ES-I3 (cell line): Measurements from ENCODE around the gene FLNB.

Source experiments
- H3K36me3 ChIP-seq: 2 replicates; pipeline ENCODE4 v1.6.1; 2013; ENCODE audit warnings: mild to moderate bottlenecking, low read length, control low read depth, moderate library complexity; ENCODE audit not compliant: insufficient read depth
- H3K4me1 ChIP-seq: 2 replicates; pipeline ENCODE4 v1.6.1; 2013; ENCODE audit warnings: mild to moderate bottlenecking, control low read depth, low read length; ENCODE audit not compliant: insufficient read depth
- H3K9ac ChIP-seq: 2 replicates; pipeline ENCODE4 v1.6.1; 2013; ENCODE audit warnings: low read depth, mild to moderate bottlenecking, low read length, moderate library complexity
- H3K9me3 ChIP-seq: 2 replicates; pipeline ENCODE4 v1.6.1; 2013; ENCODE audit warnings: mild to moderate bottlenecking, low read length, moderate library complexity; ENCODE audit not compliant: control insufficient read depth, insufficient read depth

FLNB gene

DNA sequence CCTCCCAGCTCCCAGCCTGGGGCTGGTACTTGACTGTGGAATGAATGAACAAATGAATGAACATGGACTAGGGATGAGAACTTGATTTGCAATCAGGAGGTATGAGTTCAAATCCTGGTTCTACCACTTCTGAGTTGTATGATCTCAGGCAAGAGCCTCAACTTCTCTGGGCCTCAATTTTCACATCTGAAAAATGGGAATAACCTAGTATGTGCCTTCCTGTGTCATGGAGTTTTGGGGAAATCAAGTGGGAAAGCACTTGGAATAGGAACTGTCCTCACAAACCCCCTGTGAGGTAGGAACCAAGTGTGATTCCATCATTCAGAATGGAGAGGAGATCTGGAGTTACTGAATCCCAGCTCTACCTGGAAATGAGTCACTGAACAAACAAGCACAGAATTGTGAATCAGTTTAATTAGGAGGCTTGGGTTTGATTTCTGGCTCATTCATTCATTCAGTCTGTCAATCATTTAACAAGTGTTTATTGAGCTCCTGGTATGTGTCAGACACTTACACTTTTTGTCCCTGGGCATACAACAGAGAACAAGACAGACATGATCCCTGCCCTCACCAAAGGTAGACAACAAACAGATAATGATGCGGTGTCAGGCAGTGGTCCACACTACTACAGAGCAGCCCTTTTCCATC lies 172.8 kb downstream of the FLNB start:
- Histone ChIP-seq H3K9me3 (no peaks in the 10 kb centered on the region), H3K4me1 (no peaks in the 10 kb centered on the region; the same call in 1 of the 2 replicates)

DNA sequence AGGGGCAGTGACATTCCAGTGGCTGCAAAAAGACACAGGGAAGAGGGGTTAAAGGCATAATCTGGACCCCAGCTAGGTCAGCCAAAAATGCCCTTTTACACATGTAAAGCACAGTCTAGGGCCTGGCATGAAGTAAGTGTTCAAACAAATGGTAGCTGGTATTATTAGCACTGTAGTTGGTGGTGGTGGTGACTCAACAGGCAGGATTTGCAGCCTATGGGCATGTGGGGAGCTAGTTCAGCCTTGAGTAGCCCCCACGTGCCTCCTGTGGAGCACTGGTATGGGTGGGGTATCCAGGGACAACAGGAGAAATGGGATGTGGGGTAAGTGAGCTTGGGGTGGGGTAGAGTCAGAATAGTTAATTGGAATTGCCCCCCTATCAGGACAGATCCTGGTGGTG lies 175.0 kb downstream of the FLNB start:
- H3K9me3 ChIP-seq = no peaks in the 10 kb centered on the region
- H3K9ac ChIP-seq = no peak overlapping the region
- H3K4me1 ChIP-seq = no peaks in the 10 kb centered on the region
- no peaks in the 10 kb centered on the region; the same call in 1 of the 2 replicates for H3K36me3 ChIP-seq

More for the DNA sequence above, 172.8 kb downstream of the FLNB start:
- Histone ChIP-seq H3K36me3 (no peaks in the 10 kb centered on the region; the same call in 1 of the 2 replicates), H3K9ac (no peak overlapping the region)

DNA sequence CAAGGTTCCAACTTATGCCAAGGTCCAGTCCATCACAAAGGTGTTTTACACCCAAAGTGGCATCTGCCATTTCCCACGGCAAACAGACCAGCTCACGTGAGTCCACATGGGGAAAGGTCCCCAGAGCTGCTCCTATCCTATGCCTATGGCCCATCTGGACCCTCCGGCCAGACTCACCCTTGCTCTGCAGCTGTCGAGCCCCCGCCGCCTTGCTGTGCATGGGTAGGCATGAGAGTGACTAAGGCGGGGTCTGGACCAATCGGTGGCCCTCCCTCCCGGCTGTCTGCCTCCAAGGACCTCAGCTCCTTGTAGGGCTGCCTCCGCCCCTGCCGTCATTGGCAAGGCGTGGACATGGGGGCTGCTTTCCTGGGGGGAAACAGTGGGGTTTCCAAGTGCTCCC lies 175.7 kb downstream of the FLNB start:
- H3K36me3 ChIP-seq = no peaks in the 10 kb centered on the region; the same call in 1 of the 2 replicates

DNA sequence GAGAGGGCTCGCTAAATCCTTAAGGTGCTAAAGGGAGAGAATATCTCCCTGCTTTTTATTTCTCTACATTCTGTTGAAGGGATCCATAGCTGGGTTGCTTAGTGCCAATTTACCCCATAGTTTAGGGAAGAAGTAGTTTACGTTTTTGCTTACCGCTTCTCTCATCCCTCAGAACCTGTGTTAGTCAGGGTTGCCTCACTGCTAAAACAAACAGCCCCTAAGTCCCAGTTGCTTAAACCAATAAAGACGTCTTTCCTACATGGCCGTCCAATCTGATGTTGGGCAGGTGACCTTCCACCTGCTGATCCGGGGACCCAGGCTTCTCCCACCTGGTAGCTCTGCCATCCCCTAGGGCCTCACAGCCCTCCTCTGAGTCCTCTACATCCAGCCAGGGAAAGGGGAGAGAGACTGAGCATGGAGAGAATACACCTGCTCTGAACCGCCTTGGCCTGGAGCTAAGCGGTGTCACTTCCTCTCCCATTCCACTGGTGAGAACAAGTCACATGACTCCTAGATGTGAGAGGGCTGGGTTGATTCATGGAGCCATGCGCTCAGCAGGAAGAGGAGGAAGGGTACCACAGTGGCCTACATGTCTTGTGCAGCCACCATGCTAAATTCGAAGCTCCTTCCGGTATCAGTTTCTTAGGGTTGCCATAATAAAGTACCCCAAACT lies 176.2 kb downstream of the FLNB start:
- Histone ChIP-seq H3K9ac (no peak overlapping the region), H3K4me1 (peaks cover 11% of the 10 kb centered on the region), H3K9me3 (no peaks in the 10 kb centered on the region), H3K36me3 (no peaks in the 10 kb centered on the region; the same call in 1 of the 2 replicates)

More for the DNA sequence above, 175.7 kb downstream of the FLNB start:
- Histone ChIP-seq H3K9me3 (no peaks in the 10 kb centered on the region), H3K4me1 (peaks cover 6% of the 10 kb centered on the region; the same call in 1 of the 2 replicates), H3K9ac (no peak overlapping the region)

DNA sequence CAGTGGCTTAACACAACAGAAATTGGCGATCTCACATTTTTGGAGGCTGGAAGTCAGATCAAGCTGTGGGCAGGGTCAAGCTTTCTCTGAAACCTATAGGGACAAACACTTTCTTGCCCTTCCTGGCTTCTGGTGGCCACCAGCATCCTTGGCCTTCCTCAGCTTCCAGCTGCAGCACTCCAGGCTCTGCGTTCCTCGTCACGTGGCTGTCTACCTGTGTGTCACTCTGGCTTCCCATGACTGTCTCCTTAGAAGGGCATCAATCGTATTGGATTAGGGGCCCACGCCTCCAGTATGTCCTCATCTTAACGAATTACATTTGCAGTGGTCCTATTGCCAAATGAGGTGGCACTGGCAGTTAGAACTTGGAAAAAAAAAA lies 176.7 kb downstream of the FLNB start:
- Histone ChIP-seq H3K9ac (no peak overlapping the region), H3K9me3 (no peaks in the 10 kb centered on the region), H3K36me3 (no peaks in the 10 kb centered on the region; the same call in 1 of the 2 replicates), H3K4me1 (peaks cover 12% of the 10 kb centered on the region)

DNA sequence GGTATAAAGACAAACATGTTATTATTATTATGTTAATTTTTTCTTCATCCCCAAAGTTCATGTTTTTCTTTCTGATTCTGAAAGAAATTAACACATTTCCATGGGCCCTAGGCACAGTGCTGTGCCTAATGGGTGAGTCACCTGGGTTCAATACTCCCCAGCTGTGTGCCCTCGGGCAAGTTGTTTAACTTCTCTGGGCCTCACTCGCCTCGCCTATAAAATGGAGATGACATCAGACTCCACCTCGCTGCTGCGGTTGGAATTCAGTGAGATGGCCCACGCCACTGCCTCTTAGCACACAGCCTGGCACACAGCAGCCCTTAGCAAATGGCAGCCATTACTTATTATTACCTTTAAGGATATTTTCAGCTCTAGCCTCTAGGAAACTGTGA lies 179.9 kb downstream of the FLNB start:
- peaks cover 15% of the 10 kb centered on the region for H3K4me1 ChIP-seq
- H3K9ac ChIP-seq = no peak overlapping the region
- H3K9me3 ChIP-seq = no peaks in the 10 kb centered on the region
- H3K36me3 ChIP-seq = no peaks in the 10 kb centered on the region; the same call in 1 of the 2 replicates

DNA sequence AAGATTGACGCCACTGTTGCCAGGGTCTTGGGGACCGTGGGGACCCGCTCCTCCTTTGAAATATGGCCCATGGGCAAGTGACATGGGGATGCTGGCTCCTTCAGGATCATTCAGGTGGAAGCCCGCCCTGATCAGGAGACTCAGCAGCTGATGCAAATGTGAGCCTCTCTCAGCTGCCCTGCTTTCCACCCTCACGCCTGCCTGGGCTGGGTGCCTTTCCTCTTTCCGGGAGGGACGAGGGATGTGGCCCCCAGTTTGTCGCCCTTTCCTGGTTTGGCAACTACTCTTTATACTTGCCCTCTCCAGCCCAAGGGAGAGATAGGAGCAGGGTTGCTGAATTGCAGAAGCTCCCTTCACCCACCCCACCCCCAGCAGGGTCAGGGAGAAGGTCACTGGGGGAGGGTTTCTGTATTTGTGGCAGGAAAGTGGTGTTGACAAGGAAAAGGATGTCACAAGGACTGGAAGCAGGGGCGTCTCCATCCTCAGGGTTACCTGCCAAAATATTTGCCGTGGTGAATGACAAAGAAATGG lies 180.8 kb downstream of the FLNB start:
- H3K4me1 ChIP-seq = peaks cover 15% of the 10 kb centered on the region
- H3K36me3 ChIP-seq = no peaks in the 10 kb centered on the region
- no peak overlapping the region for H3K9ac ChIP-seq
- no peaks in the 10 kb centered on the region for H3K9me3 ChIP-seq

DNA sequence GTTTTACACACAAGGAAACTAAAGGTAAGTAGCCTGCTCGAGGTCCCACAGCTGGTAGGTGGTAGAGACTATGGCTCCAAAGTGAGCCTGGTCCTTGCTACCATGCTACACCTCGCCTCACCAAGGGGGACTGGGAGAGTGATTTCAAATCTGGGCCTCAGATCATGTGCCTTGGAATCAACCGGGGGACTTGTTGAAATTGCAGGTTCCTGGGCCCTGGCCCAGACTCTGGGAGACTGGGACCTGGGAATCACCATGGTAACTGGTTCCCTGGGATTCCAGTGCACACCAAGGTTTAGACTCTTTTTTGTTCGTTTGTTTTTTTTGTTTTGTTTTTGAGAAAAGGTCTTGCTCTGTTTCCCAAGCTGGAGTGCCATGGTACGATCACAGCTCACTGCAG lies 181.5 kb downstream of the FLNB start:
- peaks cover 15% of the 10 kb centered on the region for H3K4me1 ChIP-seq
- H3K9ac ChIP-seq = no peak overlapping the region
- H3K36me3 ChIP-seq = no peaks in the 10 kb centered on the region
- no peaks in the 10 kb centered on the region for H3K9me3 ChIP-seq

DNA sequence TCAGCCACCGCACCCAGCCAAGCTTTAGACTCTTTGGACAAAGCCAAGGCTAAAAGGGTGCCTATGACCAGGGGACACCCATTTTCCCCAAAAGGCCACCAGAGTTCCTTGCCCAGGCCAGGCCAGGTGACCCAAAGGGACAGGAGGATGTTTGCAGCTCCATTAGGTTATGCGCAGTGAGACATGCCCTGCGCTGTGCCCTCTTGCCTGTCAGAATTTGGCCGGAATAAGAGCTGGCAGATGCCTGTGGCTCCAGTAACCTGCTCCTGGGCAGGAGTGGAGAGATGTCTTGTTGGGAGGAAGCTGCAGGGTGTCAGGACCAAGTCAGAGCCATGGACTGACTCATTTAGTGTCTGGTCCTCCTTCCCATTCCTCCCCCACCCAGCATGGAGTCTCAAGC lies 182.1 kb downstream of the FLNB start:
- Histone ChIP-seq H3K9me3 (no peaks in the 10 kb centered on the region), H3K4me1 (peaks cover 15% of the 10 kb centered on the region), H3K36me3 (no peaks in the 10 kb centered on the region), H3K9ac (no peak overlapping the region)

DNA sequence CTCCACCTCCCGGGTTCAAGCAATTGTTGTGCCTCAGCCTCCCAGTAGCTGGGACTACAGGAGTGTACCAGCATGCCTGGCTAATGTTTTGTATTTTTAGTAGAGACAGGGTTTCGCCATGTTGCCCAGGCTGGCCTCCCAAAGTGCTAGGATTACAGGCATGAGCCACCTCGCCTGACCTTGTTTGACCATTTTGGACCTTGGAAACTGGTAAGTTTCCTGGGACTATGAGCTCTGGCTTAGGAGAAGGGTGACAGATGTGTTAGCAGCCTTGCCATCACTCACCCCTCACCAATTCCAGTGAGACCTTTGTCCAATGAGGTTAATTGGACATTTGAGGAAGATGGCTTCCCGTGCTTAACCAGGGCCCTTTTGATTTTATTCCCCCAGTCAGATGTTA lies 182.7 kb downstream of the FLNB start:
- H3K36me3 ChIP-seq = no peaks in the 10 kb centered on the region
- H3K4me1 ChIP-seq = peaks cover 15% of the 10 kb centered on the region
- no peak overlapping the region for H3K9ac ChIP-seq
- H3K9me3 ChIP-seq = no peaks in the 10 kb centered on the region

DNA sequence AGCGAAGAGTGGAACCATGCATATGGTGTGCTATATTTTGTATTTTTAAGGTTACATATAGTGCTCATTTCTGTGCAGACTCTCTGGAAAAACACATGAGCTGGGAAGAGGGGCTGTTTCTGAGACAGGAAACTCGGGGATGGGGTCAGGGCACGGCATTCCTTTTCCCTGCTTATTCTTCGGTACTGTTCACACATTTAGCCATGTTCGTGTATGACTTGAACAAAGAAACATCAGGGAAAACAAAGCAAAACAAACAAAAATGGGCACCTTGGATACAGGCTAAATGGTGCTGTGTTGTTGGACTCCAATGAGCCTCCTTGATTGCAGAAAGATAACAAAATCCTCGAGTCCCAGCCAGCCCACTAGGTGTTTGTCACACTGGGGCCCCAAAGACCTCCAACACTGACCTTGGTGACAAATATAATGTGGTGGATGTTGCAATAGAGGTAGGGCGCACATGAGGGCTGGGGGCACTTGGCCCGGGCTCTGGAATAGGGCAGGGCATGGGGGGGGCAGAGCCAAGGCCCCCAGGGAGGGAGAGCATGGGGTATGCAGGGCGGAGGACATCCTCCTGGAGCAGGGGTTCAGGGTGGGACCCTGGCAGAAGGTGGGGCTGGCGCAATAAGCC lies 183.3 kb downstream of the FLNB start:
- H3K9ac ChIP-seq = no peak overlapping the region
- H3K4me1 ChIP-seq = peaks cover 15% of the 10 kb centered on the region
- H3K36me3 ChIP-seq = no peaks in the 10 kb centered on the region
- no peaks in the 10 kb centered on the region for H3K9me3 ChIP-seq

DNA sequence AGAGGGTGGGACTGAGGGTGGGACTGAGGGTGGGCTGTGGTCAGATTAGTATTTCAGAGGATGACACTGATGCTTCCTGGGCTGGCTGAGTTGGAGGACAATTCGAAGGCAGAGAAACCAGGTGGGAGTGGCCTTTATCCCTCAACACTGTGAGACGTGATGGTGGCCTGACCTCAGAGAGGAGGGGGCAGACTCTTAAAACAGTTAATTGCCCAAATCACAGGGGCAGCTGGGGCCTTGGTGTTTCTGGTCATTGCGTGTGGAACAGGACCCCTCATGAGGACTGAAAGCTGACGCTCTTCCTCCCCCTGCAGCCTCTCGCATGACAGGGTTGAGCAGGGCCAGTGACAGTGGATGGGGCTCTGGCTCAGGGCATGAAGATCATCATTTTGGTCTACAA lies 183.8 kb downstream of the FLNB start:
- Histone ChIP-seq H3K9ac (no peak overlapping the region), H3K4me1 (peaks cover 15% of the 10 kb centered on the region), H3K9me3 (no peaks in the 10 kb centered on the region), H3K36me3 (no peaks in the 10 kb centered on the region)

DNA sequence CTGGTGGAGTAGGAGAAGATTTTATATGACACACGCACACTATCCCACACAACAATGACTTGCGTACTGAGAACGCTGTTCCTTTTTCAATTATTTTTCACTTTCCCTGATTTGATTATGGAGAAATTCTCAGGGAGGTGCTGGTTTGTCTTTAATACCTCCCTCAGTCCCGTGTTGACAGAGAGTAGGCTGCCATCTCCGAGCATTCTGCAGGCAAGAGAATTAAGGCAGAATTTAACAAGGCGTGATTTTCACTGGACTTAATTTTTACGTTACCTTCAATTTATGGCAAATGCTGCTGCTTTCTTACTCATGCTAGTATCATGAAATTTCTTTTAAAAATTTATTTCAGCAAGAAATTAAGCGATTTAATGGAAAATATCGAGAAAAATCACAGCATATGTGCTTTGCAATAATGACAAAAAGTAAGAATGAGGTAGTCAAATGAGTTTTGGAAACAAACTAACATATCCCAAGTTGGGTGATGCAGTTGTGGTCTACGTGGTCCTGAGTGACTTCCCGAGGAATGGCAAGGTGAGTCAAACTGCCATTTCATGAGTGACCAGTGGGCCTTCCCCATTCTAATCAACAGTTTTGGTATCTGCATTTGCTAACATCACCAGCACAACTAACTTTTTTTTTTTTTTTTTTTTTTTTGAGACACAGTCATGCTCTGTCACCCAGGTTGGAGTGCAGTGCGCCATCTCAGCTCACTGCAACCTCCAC lies 185.6 kb downstream of the FLNB start:
- no peaks in the 10 kb centered on the region for H3K36me3 ChIP-seq
- no peak overlapping the region for H3K9ac ChIP-seq
- H3K9me3 ChIP-seq = no peaks in the 10 kb centered on the region
- peaks cover 18% of the 10 kb centered on the region for H3K4me1 ChIP-seq

DNA sequence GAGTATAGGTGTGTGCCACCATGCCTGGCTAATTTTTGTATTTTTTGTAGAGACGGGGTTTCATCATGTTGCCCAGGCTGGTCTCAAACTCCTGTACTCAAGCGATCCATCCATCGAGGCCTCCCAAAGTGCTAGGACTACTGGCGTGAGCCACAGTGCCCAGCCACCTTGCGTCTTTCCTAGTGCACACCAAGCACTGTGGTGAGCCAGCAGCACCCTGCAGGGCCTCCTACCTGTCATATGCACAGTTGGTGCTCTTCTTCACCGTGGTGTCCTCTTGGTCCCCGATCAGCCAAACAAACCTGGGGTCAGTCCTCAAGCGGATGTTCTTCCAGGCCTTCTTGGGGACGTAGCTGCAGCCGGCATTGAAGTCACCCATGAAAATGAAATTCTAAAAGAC lies 189.4 kb downstream of the FLNB start:
- no peak overlapping the region for H3K9ac ChIP-seq
- no peaks in the 10 kb centered on the region for H3K36me3 ChIP-seq
- H3K9me3 ChIP-seq = no peaks in the 10 kb centered on the region
- peaks cover 9% of the 10 kb centered on the region; the same call in 1 of the 2 replicates for H3K4me1 ChIP-seq
